Central memory CD4-positive, alpha-beta T cell (primary cell): Measurements from ENCODE around the gene SEBOX.

ENCODE experiments used
- DNase-seq: peaks from one replicate; pipeline ENCODE4 v3.0.0; 2022
- total RNA-seq, 3 experiments: gene quantifications; one replicate each; lab custom pipeline; 2026; lab: John Stamatoyannopoulos, UW

SEBOX gene, protein sequence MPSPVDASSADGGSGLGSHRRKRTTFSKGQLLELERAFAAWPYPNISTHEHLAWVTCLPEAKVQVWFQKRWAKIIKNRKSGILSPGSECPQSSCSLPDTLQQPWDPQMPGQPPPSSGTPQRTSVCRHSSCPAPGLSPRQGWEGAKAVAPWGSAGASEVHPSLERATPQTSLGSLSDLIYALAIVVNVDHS
- total RNA-seq = 0 reads per million in 3 experiments

DNA sequence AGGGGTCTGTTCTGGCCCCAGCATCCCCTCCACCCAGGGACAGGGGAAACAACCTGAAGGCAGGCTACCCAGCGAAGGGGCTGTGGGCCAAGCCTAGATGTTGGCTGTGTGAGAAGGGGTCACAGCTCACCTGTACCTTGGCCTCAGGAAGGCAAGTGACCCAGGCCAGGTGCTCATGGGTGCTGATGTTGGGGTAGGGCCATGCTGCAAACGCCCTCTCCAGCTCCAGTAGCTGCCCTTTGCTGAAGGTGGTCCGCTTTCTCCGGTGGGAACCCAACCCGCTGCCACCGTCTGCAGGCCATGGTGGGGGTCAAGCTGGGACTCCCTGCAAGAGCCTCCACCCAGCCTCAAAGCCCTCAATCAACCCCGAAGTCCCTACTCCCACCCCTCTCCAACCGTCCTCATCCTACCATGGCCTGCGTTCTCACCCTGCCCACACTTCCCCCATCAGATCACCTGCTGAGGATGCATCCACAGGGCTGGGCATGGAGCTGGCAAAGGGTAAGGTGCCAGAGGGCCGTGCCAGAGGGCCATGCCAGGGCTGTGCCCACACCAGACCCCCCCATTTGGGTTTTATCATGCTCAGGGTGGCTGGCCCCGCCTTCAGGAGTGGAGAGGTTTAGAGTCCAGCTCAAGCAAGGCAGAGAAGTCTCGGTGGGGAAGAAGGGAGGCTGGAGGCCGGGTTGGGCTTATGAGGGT lies at the start of gene SEBOX:
Gene SEBOX, minus strand, starts transcription at position 535 of the 699 bp plus-strand sequence. Its CDS starts 48 bp downstream, at position 487.
- DNase-seq = no peak

DNA sequence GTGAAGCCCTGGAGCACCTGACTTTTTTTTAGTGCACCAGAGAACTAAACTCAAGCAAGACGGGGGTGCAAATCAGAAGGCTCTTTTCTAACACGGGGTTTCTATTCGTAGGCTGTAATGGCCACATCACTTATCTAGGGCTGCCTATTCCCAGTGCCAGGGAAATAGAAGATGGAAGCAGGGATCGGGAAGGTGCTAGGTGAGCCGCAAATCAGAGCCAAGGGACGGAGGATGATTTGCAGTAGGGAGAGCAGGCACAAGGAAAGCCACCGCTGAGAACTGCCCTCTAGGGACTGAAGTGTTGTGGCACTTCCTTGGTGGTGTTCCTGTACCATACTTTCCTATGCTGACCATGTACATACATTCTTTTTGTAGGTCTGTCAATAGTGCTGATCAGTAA lies 48.8 kb upstream of the SEBOX start:
- DNase-seq = no peak

DNA sequence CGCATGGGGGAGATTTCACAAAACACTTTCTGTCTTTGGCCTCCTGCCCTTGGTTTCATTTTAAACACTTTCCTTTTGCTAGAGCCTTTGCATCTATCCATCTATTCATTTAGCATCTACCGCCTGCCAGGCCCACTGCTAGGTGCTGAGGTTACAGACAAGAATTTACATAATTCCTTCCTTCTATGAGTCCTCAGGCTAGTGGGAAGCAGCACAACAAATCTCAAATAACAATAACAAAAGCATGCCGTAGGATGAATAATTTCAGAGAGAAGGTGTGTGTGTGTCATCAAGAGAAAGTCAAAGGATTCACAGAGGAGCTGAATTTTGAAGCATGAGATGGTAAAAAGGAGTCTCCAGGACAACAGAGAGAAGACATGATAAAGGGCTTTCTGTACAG lies 47.1 kb upstream of the SEBOX start:
- no peak for DNase-seq

DNA sequence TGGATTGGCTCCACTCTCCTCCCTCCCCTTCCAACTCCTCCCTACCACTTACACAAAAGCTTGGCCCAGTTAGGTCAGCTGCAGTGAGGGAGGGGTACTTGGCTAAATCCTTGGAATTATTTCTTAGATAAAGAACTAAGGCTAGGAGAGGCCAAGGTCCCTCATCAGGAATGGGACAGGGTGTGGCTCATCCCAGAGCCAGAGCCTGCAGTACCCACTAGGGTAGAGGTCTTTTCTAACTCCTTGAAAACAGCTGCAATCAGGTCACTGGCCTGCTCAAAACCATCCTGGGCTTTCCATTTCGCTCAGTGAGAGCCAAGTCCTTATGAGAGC lies 42.9 kb upstream of the SEBOX start:
- DNase-seq = no peak

DNA sequence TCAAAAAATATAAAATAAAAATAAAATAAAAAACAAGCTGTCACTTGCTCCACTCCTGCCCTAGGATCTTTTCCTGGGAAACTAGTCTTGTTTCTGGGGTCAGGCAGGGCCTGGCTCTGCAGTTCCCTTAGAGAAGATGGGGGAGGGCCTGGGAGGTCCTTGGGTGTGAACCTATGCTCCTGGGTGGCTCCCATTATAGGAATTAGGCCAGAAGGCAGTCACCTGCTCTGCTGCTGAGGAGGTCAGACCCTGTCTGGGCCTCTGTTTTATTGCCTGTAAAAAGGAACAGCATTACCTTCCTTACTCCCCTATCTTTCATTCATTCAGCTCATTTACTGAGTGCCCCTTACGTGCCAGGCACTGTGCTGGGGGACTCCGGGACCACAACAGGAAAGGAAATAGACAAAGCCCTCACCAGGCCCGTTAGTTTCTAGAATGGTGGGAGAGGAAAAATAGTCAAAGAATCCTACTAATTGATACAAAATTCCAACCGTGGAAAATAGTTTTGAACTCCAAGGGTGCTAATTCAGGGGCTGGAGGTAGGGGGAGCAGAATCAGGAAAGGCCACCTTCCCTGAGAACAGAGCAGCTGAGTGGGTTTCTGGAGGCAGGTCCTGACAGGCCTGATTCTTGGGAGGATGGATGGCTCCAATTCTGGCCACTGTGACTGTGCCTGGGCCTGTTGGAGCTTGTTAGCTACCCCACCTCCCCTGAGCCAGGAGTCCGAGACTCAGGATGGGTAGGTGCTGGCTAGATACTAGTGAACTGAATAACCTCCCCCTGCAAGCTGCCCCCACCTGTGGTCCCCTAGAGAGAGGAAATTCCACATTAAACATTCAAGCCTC lies 42.4 kb upstream of the SEBOX start:
- no peak for DNase-seq

DNA sequence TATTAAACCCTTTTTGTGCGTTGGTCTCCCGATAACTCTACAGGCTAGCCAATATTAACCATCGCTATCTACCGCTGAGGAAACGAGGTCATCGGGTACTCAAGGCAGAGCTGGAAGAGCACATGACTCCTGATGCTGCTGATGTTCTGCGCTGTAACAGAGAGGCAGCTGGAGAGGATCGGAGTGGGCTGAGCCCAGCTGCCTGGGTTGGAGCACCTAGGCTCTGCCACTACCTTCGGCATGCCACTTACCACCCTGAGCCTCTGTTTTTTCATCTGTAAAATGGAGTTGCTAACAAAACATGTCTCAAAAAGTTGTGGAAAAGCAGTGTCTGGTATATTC lies 41.4 kb upstream of the SEBOX start:
- no peak for DNase-seq

DNA sequence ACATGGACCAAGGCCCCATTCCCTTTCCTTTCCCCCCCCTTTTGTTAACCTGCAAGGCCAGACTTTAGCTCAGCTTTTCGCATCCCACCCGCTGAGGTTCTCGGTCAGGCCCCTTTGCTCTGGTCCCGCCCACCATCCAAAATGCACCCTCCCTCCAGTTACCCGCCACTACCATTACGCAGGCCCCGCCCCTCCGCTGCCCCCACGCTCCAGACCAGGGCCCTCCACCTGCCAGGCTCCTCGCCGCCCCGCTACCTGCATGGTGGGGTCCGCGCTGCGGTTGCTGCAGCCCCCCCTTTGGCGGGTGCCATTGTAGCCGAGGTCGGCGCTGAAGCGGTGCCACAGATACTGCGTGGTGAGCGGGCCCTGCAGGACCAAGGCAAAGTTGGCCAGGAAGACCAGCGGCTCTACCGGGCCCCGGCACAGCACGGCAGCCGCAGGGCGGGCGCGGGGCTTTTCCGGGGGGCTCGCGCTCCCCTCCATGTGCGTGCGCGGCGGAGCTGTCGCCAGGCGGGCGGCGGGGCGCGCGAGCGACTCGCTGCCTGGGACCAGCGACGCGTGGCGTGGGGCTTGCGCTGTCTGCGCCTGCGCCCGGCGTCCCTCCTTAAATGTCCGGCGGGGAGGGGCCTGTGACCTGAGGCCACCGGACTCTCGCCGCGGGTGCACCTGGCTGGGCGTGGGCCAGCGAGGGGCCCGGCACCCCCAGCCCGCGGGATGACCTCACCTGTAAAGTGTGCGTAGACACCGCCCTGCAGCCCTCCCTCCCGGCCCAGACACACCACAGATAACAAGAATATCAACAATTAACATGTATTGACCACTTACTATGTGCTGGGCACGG lies 40.9 kb upstream of the SEBOX start, which contains the start of gene SLC46A1:
Gene SLC46A1, minus strand, starts transcription at position 581 of the 841 bp plus-strand sequence. Its CDS starts 98 bp downstream, at position 483.
- DNase-seq = no peak

DNA sequence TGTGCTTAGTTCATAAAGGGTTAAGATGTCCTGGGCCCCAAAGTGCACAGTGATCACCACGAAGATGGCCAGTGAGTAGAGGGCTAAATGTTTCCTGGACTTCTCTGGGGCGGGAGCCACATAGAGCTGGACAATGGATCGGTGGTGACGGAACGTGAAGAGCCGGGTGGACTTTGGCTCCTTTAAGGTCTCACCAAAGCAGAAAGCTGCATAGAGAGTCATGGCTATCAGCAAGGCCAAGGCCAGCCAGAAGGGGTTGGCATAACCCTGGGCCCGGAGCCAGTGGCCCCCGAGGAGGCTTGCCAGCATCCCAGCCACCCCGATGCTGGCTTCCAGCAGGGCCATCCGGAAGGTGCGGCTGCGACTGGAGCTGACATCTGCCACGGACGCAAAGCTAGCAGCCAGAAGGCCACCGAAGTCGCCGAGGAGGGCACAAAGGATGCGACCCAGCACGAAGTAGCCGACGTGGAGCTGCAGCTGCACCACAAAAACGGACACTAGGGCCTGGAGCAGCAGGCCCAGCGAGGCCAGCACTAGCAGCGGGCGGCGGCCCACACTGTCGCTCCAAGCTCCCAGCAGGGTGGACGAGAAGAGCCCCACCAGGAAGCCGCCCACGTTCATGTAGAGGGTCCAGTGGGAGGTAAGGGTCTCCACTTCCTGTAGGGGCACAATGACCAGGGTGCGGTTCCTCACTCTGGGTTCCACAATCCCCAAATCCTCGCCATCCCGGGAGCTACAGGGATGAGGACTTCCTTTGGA lies 40.0 kb upstream of the SEBOX start:
- no peak for DNase-seq

DNA sequence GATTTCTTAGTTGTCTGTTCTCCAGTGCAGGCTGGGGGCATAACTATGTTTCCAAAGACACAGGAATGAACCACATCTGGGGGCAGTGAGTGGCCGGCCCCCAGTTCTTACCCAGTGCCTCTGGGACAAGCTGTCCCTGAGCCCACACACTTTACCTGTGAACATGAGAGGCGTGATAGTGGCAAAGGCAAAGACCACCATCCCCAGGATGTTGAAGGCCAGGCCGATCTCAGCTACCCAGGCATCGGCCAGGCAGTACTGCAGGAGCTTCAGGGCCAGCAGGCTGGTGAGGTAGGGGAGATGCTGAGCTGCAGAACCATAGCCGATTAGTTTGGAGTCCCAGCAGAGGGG lies 39.4 kb upstream of the SEBOX start:
- DNase-seq = no peak

DNA sequence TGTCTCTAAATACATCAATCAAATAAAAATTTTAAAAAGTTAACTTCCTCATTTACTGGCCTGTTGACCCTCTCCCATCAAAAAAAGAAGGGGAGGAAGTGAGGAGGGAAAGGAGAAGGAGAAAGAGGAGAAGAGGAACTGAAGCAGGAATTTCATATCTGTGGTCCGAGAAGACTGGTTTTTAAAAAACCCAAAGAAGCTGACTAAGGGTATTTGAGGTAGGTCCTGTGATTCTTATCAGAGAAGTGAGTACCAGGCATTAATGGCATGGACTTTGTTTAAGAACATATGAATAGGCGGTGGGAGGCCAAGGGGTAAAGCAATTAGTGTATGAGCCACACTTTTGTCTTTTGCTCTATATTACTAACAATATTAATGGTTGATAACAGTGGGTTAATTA lies 39.0 kb upstream of the SEBOX start:
- DNase-seq = no peak

DNA sequence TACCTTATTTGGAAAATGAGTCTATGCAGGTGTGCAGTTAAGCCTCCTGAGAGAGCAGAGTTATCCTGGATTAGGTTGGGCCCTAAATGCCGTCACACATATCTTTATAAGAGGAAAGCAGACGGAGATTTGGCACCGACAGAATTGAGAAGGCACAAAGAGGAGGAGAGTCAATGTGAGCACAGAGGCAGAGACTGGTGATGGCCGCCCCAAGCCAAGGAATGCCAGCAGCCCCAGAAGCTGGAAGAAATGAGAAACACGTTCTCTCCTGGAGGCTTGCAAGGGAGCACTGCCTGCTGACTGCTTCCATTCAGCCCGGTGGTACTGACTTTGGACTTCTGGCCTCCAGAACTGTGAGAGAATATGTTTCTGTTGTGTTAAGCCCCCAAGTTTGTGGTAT lies 37.8 kb upstream of the SEBOX start:
- DNase-seq = no peak

DNA sequence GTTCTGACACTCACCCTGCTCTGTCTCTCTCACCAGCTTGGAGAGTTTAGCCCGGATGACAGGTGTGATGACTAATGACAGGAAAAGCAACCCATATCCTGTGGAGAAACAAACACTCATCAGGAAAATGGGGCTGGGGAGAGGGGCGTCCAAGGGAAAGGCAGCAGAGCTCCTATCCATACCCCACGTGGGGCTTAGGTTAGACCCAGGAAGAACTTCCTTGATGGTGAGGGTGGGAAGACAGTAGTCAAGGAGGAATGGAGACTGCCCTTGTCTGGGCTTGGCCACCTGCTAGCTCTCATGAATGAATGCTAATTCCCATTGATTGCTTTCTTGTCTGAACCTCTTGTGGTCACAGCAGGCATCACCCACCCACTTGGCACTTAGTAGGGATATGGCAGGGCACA lies 37.2 kb upstream of the SEBOX start:
- no peak for DNase-seq

DNA sequence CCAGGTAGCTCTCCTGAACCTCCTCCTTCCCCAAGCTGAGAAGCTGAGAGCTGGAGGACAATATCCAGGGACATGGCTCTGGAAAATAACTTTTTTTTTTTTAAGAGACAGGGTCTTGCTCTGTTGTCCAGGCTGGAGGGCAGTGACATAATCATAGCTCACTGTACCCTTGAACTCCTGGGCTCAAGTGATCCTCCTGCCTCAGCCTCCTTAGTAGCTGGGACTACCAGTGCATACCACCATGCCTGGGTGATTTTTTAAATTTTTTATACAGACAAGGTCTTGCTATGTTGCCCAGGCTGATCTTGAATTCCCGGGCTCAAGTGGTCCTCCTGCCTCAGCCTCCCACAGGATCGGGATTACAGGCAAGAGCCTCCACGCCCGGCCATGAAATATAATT lies 34.8 kb upstream of the SEBOX start:
- DNase-seq = no peak

DNA sequence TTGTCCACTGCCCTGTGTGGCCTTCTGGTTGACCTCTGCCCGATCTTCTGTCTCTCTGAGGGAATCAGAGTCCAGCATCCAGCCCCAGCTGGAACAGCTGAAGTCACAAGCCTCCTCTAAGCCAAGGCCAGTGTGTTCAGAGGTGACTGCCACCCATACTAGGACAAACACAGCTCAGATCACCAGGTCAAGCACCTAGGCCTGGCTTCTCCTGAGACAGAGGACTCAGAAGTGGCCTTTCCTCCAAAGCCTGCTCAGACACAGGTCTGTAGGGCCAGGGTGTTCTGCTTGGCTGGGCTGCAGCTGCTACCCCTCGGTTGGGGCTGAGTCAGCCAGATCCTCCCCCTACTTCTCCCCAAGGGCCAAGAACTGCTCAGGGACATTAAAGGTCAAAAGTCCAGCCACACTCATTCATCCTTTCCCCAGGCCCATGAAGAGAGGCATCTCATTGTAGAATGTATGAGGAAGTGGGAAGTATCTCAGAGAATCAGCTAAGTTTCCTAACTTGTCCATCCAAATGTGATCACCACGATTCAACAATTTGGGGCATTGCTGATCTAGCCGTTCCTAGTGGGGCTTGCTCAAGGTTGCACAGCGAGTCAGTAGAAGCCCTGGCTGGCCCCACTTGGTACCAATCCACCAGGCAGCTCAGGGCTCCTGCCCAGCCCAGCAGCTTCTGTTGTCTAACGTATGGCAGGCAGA lies 33.4 kb upstream of the SEBOX start:
- DNase-seq = no peak

DNA sequence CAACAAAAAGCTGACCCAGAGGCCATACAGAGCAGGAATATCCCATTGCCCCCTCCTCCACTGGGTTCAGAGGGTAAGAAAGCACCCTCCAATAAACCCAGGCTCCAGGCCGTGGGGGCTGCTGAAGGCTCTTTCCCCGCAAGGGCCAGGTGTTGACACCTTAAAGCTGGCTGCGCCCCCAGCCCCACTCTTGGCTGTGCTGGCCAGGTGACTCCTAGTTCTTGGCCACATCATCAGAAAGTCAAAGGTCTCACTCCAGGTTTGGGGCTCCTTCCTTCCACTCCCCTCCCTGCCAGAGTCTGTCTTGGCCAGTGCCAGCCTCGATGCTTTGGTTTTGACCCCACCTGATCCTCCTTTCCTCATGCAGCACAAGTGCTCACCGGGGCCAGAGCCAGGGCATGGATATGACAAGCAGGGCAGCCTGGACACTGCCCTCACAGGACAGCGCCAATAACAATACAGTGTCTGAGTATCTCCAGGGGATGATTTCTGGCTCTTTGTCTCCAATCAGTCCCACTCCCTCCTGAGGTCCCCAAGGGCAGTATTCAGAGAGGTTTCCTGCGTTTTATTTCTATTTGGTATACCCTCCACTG lies 32.8 kb upstream of the SEBOX start:
- no peak for DNase-seq

DNA sequence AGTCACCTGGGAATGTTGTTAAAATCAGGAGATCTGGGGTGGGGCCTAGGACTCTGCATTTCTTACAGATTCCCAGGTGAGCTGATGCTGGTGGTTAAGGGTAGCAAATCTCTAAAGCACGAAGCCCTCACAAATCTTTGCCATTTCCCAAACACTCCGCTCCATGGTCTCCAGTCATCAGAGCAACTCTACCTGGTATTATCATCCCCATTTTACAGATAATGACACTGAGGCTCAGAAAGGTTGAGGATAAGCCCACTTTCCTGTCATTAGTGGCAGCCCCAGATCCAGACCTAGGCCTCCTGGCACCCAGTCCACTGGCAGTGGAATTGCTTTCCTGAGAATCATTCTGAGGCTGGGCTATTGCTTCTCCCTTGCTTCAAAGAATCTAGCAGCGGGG lies 32.3 kb upstream of the SEBOX start:
- DNase-seq = no peak

DNA sequence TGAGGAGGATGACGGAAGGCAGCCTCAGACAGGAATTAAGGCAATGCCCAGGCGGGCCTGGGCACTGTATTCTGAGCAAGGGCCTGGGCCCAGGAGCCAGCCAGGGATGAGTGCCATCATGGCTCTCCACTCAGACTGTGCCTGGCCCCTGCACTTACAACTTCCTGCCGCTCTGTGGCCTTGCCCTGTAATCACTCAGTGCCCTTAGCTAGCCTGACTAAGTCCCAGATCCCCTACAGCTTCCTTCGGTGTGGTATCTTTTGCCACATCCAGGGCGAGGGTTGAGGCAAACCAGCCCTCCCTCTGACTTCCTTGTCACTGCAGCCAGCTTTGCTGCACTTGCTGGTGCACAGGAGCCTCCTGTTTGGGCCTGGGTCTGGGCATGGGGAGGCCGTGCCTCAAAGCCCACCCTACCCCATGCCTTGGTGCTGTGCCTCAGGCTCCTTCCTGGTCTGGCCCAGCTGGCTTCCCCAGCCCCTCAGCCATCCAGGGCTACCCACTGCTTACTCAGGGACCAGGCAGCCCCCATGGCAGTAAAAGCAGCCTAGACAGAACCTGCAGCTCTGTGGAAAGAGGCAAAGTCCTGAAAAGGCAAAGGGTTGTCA lies 31.7 kb upstream of the SEBOX start:
- DNase-seq = no peak

DNA sequence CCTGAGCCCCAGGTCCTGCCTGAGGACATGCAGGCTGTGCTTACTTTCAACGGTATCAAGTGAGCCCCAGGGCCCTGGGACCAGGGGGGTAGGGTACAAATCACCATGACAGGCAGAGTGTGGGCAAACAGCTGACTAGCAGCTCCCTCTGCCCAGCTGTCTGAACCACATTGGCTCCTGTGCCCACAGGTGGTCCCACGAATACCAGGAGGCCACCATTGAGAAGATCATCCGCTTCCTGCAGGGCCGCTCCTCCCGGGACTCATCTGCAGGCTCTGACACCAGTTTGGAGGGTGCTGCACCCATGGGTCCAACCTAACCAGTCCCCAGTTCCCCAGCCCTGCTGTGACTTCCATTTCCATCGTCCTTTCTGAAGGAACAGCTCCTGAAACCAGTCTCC lies 31.0 kb upstream of the SEBOX start:
- no peak for DNase-seq

DNA sequence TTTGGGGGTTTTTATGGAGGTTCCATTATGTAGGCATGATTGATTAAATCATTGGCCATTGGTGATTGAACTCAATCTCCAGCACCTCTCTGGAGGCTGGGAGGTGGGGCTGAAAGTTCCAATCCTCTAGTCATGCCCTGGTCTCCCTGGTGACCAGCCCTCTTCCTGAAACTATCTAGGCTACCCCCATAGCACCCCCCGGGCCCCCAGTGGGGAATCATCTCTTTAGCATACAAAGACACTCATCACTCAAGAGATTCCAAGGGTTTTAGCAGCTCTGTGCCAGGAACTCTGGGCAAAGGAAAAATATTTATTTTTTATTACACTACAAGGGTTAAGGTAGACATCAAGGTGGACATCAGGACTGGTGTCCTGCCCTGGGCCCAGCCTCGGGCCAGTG lies 30.4 kb upstream of the SEBOX start:
- no peak for DNase-seq

DNA sequence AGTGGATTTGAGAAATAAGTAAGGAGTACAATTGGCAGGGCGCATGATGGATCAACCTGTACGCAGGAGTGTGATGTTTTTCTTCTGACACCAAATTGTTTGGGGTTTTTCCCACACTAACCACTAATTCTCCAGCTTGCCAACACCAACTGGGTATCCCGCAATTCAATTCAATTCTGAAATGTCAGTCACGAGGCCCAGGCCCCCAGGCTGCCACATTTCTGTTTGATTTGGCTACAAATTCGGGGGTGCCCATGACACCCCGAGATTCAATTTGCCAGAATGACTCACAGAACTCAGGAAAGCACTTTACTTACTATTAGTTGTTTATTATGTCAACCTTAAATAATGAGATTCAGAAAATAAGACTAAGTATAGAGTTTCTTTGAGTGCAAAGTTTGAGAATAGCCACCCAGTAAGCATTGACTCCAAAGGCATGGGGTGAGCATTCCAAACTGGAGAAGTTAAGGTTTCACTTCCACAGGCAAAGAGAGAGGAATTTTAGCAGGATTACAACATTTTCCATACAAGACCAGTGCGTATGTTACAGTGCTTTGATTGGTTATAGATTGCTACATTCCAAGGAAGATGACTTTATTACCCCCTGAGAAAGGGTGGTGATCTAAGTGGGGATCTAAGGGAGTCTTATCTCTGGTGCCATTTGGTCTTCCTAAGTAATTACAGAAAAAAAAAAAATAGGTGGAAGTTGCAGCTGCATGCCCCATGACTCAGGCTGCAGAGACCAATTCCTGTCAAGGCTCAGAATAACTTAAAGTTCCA lies 29.5 kb upstream of the SEBOX start:
- DNase-seq = no peak
